ENCODE results near the gene JSRP1.

DNA sequence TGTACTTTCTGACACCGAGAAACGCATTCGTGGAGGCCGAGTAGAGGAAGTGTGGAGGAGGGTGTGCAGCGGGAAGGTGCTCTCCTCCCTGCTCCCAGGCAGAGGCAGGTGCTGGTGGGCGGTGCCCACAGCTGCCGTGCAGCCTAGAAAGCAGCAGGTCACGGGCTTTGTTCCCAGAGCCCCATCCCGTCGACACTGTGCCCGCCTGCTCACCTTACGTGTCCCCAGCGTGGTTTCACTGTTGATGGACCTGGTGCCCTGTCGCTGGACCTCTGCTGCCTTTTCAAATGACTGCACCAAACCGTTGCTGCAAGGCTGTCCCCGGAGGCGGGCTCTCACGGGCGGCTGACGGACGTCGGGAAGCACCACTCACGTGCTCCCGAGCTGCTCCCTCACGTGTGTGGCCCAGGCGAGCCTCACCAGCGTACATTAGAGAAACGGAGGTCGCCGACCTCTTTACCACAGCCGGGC is 40.9 kb downstream of the JSRP1 start:
- no peak for TF ChIP-seq ZFX (IDR thresholded peaks at IDR 0.05)
- no peak for TF ChIP-seq CTCF (conservative IDR thresholded peaks at IDR 0.05)
